Astrocyte (in vitro differentiated cells and primary cell): ENCODE data around the gene CRYGA. TPM values are rescaled to one million over a fixed set of nuclear protein-coding genes. Genes with fewer than 3 reads are reported as not detected.

Experiments
- DNase-seq: peaks from one replicate; pipeline ENCODE4 v3.0.0-alpha.2; 2010; ENCODE audit warnings: low read depth
- FAIRE-seq: peaks from 2 replicates; lab custom pipeline; 2011; peaks lifted over from hg19 to GRCh38; lab: Jason Lieb, UNC
- H2AFZ ChIP-seq: 2 replicates; pipeline ENCODE4 v1.6.0; 2012; ENCODE audit warnings: low read depth, low read length, inconsistent platforms
- H3K27ac ChIP-seq: 2 replicates; pipeline ENCODE4 v1.5.1; 2011; ENCODE audit warnings: low read depth, low read length, inconsistent platforms
- H3K27me3 ChIP-seq: 2 replicates; pipeline ENCODE4 v1.6.0; 2011; ENCODE audit warnings: low read length, inconsistent platforms; ENCODE audit not compliant: insufficient read depth
- H3K36me3 ChIP-seq: 2 replicates; pipeline ENCODE4 v1.5.1; 2011; ENCODE audit warnings: low read length, inconsistent platforms; ENCODE audit not compliant: insufficient read depth
- H3K4me1 ChIP-seq: 2 replicates; pipeline ENCODE4 v1.5.1; 2011; ENCODE audit warnings: low read length, inconsistent platforms; ENCODE audit not compliant: insufficient read depth
- H3K4me2 ChIP-seq: 2 replicates; pipeline ENCODE4 v1.6.0; 2012; ENCODE audit warnings: low read length, inconsistent platforms
- H3K4me3 ChIP-seq: 2 replicates; pipeline ENCODE4 v1.5.1; 2011; ENCODE audit warnings: low read depth, mild to moderate bottlenecking, low read length, inconsistent platforms; ENCODE audit not compliant: insufficient read depth
- H3K79me2 ChIP-seq: 2 replicates; pipeline ENCODE4 v1.6.0; 2012; ENCODE audit warnings: mild to moderate bottlenecking, low read length, inconsistent platforms; ENCODE audit not compliant: insufficient read depth
- H3K9ac ChIP-seq: 2 replicates; pipeline ENCODE4 v1.6.0; 2012; ENCODE audit warnings: mild to moderate bottlenecking, low read length, inconsistent platforms
- H3K9me3 ChIP-seq: 2 replicates; pipeline ENCODE4 v1.5.1; 2012; ENCODE audit warnings: low read depth, mild to moderate bottlenecking, low read length, inconsistent platforms; ENCODE audit not compliant: insufficient read depth
- H4K20me1 ChIP-seq: 2 replicates; pipeline ENCODE4 v1.6.0; 2012; ENCODE audit warnings: low read length, inconsistent platforms; ENCODE audit not compliant: insufficient read depth
- H3K27ac Mint-ChIP-seq: one replicate; pipeline ENCODE4 v1.8.0; 2021; ENCODE audit warnings: mild to moderate bottlenecking, mixed read lengths; ENCODE audit not compliant: unreplicated experiment
- H3K27me3 Mint-ChIP-seq: one replicate; pipeline ENCODE4 v1.8.0; 2021; ENCODE audit warnings: low read depth, mixed read lengths; ENCODE audit not compliant: unreplicated experiment
- H3K36me3 Mint-ChIP-seq: one replicate; pipeline ENCODE4 v1.8.0; 2021; ENCODE audit warnings: low read depth, mixed read lengths; ENCODE audit not compliant: unreplicated experiment
- H3K4me1 Mint-ChIP-seq: one replicate; pipeline ENCODE4 v1.8.0; 2021; ENCODE audit warnings: low read depth, mixed read lengths; ENCODE audit not compliant: unreplicated experiment
- H3K4me3 Mint-ChIP-seq: one replicate; pipeline ENCODE4 v1.8.0; 2021; ENCODE audit warnings: mild to moderate bottlenecking, moderate library complexity, mixed read lengths; ENCODE audit not compliant: unreplicated experiment
- H3K9me3 Mint-ChIP-seq: one replicate; pipeline ENCODE4 v1.8.0; 2021; ENCODE audit warnings: mild to moderate bottlenecking, mixed read lengths; ENCODE audit not compliant: unreplicated experiment
- CTCF ChIP-seq: IDR thresholded peaks from 2 replicates; pipeline ENCODE4 v1.5.1; 2011; ENCODE audit warnings: low read depth, mild to moderate bottlenecking, inconsistent platforms, low read length, moderate library complexity; ENCODE audit not compliant: insufficient read depth
- EZH2 ChIP-seq: IDR thresholded peaks from 2 replicates; pipeline ENCODE4 v1.6.1; 2012; ENCODE audit warnings: mild to moderate bottlenecking, low read length, inconsistent platforms; ENCODE audit not compliant: insufficient read depth
- total RNA-seq: library from RNA; stranded (reverse); gene quantifications from 2 replicates; pipeline ENCODE4 v1.2.1, GENCODE V29; 2021

CRYGA gene
- total RNA-seq, 1 donor from 2014 or later, result not detected

- Histone ChIP-seq H2AFZ (no peak overlapping the region), H3K4me2 (no peak overlapping the region), H3K27ac (no peak overlapping the region), H4K20me1 (no peaks in the 10 kb centered on the region), H3K9ac (no peak overlapping the region), H3K9me3 (no peaks in the 10 kb centered on the region), H3K4me1 (no peaks in the 10 kb centered on the region), H3K27me3 (no peaks in the 10 kb centered on the region), H3K4me3 (no peak overlapping the region), H3K79me2 (no peaks in the 10 kb centered on the region), H3K36me3 (no peaks in the 10 kb centered on the region)
- Mint-ChIP-seq H3K36me3 (no peaks in the 10 kb centered on the region), H3K27me3 (peaks cover under 1% of the 10 kb centered on the region), H3K4me1 (no peaks in the 10 kb centered on the region), H3K9me3 (no peaks in the 10 kb centered on the region), H3K27ac (no peak overlapping the region), H3K4me3 (no peak overlapping the region)
- no peak for FAIRE-seq
- no peak for TF ChIP-seq CTCF
- no peak for TF ChIP-seq EZH2
- no peak for DNase-seq
These were observed 32.1 kb upstream of the CRYGA start for GRCh38 chr2:208195531-208195930.

- no peak for TF ChIP-seq EZH2
- no peak for TF ChIP-seq CTCF
- Histone ChIP-seq H3K9ac (no peak overlapping the region), H4K20me1 (no peaks in the 10 kb centered on the region), H3K4me1 (no peaks in the 10 kb centered on the region), H3K27me3 (no peaks in the 10 kb centered on the region), H3K79me2 (no peaks in the 10 kb centered on the region), H2AFZ (no peak overlapping the region), H3K36me3 (no peaks in the 10 kb centered on the region), H3K4me2 (no peak overlapping the region), H3K9me3 (no peaks in the 10 kb centered on the region), H3K4me3 (no peak overlapping the region), H3K27ac (no peak overlapping the region)
- Mint-ChIP-seq H3K27ac (no peak overlapping the region), H3K4me1 (no peaks in the 10 kb centered on the region), H3K27me3 (peaks cover 8% of the 10 kb centered on the region), H3K4me3 (no peak overlapping the region), H3K36me3 (no peaks in the 10 kb centered on the region), H3K9me3 (no peaks in the 10 kb centered on the region)
- DNase-seq, result no peak
- no peak for FAIRE-seq
These were observed 29.3 kb upstream of the CRYGA start for GRCh38 chr2:208192611-208193236.

- H2AFZ ChIP-seq, result no peak within 1 kb of the TSS
These were observed 26.6 kb upstream of the CRYGA start, which contains the start of gene C2orf80 for GRCh38 chr2:208189810-208190503. Gene C2orf80 (minus strand): TSS chr2:208190030. CDS start chr2:208186986, 3,044 bp downstream.

More at GRCh38 chr2:208189810-208190503, 26.6 kb upstream of the CRYGA start, which contains the start of gene C2orf80:
- H3K79me2 ChIP-seq, result no peaks in the 10 kb centered on the region
- H3K4me3 ChIP-seq, result no peak within 1 kb of the TSS
- H3K4me3 Mint-ChIP-seq, result no peak within 1 kb of the TSS
- no peak within 1 kb of the TSS for H3K4me2 ChIP-seq
- no peak within 1 kb of the TSS for H3K27ac ChIP-seq
- no peaks in the 10 kb centered on the region for H3K36me3 ChIP-seq
- H3K27me3 ChIP-seq, result no peaks in the 10 kb centered on the region
- peaks cover 9% of the 10 kb centered on the region for H3K27me3 Mint-ChIP-seq
- no peaks in the 10 kb centered on the region for H3K4me1 ChIP-seq
- no peak for TF ChIP-seq EZH2
- no peak for TF ChIP-seq CTCF
- H3K36me3 Mint-ChIP-seq, result no peaks in the 10 kb centered on the region
- H3K27ac Mint-ChIP-seq, result no peak within 1 kb of the TSS
- H4K20me1 ChIP-seq, result no peaks in the 10 kb centered on the region
- no peaks in the 10 kb centered on the region for H3K4me1 Mint-ChIP-seq
- DNase-seq (no peak), FAIRE-seq (no peak)
- no peaks in the 10 kb centered on the region for H3K9me3 Mint-ChIP-seq
- no peaks in the 10 kb centered on the region for H3K9me3 ChIP-seq
- H3K9ac ChIP-seq, result no peak within 1 kb of the TSS
